Endometrial microvascular endothelial cells (primary cell): ENCODE results near the gene UEVLD. TPM values are rescaled to one million over a fixed set of nuclear protein-coding genes. Genes with fewer than 3 reads are reported as not detected.

Experiments
- in situ Hi-C: cut with HindIII; loops from 2 replicates; pipeline ENCODE4 v1.10.0; 2017; ENCODE audit warnings: low sequenced_read_pairs, low pct_unique_long_range_greater_than_20kb; ENCODE audit errors: inconsistent ontology term
- total RNA-seq: library from RNA; depleted of rRNA; stranded (reverse); fragments of >200 nt; gene quantifications from one replicate; pipeline ENCODE4 v1.2.3, GENCODE V29; 2015; ENCODE audit errors: inconsistent ontology term

UEVLD gene
- 26.8 TPM for total RNA-seq

DNA sequence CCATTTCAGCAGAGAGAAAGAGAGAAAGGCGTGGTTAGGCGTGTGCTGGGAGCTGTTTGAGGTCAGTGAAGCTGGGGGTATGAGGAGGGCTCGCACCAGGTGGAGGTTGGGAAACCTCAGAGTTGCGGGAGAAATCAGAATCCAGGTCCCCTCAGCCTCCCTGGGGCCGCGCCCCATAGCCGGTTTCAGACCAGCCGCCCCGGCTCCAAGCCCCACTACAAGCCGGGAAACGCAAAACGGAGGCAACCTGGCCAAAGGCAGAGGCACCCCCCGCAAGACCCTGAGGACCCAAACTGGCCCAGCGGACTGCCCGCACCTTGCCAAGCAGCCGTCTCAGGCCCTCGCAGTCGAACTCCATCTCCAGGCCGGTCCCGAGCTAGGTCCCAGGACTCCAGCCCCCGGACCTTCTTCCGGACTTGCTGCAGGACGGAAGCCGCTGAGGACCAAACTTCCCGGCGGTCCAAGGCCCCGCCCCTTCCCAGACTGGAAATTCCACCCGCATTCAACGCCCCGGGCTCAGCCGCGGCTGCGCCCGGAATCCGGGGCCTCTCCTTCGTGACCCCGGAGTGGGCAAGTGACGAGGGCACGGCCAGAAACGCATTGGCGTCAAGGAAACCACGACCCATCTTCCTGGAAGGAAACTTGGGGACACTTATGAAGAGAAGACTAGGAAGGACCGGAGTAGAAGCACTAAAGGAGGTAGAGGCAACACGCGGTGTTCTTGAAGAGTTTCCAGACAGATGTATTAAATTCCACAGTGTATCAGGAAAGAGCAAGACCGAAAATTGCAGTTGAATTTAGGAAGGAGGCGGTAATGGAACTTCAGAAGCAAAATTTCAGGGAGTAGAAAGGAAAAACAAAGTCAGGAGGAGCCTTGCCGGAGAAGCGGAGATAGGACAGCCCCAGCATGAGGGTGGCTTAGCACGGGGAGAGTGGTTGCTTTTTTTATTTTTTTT lies at the start of gene UEVLD:
Gene UEVLD (minus strand): TSS at position 438 of the 956 bp plus-strand sequence. CDS start 80 bp downstream, at position 358.
- in situ Hi-C loops: no loop called here

DNA sequence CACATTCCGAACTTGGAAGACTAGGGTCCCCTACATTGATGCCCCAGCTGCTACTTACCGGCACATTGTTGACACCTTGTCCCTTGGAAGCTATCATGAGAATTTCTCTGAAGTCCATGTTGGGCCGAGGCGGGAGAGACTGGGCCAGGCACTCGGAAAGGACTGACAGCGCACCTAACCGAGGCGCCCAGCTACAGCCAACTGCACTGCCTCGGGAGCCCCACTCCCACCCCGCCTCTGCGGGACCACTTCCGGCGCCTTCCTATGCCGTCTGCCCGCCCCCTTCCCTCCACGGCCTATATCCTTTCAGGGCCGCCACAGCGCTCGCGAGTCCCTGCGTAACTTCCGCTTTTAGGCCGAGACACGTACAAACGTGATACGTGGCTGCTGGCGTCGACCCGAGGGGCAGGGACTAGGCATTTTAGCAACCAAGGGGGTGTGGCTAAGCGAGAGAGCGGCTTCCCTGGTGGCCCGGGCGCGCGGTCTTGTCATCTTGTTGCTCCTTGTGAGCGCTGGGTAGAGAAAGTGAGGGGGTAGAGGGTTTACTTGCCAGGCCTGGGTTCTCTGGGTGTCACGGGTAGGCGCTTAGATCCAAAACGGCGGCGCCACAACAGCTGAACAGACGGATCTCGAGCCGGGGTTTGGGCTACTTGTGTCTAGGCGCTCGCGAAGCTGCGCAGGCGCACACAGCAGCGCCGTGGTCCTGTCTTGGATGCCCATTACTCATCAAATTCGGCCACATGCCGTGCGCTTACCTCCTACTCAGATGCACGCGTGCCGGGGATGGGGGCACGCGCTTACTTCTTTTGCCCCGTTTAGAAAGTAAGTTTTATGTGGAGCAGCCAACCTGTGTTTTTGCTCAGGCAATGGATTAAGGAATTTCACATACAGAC lies 45.9 kb upstream of the UEVLD start, which contains the start of gene SPTY2D1:
Gene SPTY2D1 (minus strand): TSS at position 203 of the 893 bp plus-strand sequence. CDS start 85 bp downstream, at position 118.
- in situ Hi-C loops: no loop called here

DNA sequence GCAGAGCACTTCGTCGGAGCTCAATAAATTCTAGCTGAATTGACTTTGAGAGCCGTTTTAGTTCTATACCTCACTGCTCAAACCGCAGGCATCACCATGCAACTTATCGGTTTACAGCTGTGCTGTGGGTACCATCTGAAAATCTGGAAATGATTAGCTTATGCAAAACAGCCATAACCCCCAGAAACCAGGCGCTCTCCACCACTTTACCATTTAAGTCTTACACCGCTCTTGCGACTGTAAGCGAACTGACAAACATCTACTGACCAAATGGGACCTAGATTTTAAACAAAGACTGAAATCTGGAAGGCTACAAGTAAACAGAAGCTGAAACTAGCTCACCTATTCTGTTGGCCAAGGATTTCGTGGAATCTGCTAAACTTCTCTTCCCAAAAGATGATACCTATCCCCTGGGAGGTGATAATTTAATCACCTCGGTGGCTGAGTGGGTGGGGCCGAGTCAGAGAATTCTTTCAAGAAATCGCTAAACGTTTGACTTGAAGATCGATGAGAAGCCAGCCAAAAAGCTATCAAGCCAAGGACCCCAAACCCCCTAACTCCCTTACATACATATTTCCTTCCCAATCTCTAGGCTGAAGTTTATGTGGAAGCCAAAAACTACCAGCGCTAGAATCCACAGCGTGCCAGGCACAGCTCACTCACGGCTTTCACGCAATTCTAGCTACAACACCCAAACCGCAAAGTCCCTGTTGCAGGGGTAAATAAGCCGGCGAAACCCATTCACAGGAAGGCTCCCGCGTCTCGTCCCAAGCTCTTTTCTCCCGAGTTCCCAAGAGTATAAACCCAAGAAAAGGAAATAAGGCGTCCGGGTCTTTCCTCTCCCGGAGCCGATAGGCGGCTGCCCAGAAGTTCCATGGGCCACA lies 45.0 kb upstream of the UEVLD start:
- in situ Hi-C loops: no loop called here

DNA sequence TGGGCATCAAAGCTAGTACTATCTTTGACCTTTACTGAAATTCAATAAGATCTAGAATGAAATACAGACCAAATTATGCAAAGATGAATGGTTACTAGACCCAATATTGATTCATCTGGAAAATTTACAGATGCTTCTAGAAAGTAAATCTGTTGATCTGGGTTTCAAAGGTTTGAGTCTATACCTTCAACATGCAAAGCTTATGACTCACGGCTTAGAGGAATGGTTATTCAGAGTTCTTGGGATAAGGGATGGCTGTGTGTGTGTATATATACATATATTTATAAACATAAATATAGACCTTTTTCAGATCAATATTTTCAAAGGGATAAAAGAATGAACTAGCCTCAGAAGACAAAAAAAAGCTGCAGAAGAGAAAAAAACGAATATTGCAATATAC lies 44.3 kb upstream of the UEVLD start:
- in situ Hi-C loops: no loop called here

DNA sequence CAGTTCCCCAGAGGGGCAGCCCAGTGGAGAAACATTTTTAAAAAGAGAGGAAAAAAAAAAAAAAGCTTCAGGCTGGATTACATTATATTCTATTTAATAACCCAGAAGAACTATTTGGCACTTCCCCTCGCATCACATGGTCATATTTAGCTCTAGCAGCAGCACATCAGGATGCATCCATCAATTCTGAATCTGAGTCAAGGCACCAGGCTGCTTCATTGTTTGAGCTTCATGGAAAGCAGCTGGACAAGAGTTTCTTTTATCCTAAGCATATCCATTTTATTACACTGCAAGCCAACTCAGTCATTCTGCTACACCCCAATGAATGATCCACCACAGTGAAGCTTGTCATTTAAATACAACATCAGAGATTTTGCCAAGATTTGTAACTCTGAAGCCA lies 35.6 kb upstream of the UEVLD start:
- in situ Hi-C loops: no loop called here

DNA sequence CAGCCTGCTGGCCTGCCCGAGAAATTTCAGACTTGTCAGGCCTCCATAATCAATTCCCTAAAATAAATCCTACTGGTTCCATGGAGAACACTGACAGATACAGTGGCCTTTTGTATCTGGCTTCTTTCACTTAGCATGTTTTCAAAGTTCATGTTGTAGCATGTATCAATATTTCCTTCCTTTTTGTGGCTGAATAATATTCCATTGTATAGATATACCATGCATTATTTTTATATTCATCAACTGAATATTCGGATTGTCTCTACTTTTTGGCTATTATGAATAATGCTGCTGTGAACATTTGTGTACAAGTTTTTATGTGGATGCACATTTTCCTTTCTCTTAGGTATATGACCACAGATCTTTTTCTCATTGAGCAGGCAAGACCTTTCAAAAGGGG lies 35.2 kb upstream of the UEVLD start:
- in situ Hi-C loops: no loop called here

DNA sequence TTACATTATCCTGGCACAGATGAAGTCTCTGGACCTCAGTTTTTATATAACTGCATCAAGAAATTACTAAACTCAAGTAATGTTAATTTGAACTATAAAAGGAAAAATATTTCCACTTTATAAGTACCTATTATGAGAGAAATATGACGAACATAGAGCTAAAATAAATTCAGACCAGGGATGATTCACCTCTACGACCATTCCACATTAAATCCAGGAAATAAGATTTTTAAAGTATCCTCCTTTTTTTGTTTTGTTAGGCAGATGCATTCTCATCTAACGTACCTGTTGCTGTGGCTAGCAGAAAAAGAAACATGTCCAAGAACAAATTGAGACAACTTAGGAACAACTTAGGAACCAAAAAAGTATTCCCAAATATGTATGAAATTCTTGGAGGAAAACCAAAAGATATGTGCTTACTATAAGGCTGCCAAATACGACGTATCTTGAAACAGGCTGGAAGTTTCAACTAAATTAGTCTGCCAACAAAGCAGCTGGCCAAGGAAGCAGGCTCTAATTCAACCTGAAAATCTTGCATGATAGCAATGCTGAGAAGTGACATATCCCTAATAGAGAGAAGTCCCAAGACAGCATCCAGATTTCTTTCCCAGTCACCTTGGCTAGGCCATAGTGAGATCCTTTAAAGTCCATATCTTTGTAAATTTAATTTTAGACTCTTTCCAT lies 29.9 kb upstream of the UEVLD start:
- in situ Hi-C loops: no loop called here

DNA sequence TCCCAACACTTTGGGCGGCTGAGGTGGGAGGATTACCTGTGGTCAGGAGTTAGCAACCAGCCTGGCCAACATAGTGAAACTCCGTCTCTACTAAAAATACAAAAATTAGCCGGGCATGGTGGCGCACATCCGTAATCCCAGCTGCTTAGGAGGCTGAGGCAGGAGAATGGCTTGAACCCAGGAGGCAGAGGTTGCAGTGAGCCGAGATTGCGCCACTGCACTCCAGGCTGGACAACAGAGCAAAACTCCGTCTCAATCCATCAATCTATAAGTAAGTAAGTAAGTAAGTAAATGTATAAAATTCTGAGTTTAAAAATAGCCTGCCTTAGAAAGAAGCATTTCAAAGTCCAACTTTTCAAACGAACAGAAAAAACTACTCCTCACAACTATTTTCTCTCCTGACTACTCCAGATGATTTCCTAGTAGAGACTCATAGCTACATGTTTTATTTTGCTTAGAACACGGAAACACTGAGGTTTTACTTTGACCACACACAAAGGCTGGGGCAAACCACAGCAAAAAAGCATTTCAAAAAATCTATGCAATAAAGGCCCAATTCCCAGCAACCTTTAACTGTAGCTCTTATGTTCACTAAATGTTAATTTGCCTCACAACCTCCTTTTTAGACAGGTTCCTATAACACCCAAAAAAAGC lies 29.3 kb upstream of the UEVLD start:
- in situ Hi-C loops: no loop called here

DNA sequence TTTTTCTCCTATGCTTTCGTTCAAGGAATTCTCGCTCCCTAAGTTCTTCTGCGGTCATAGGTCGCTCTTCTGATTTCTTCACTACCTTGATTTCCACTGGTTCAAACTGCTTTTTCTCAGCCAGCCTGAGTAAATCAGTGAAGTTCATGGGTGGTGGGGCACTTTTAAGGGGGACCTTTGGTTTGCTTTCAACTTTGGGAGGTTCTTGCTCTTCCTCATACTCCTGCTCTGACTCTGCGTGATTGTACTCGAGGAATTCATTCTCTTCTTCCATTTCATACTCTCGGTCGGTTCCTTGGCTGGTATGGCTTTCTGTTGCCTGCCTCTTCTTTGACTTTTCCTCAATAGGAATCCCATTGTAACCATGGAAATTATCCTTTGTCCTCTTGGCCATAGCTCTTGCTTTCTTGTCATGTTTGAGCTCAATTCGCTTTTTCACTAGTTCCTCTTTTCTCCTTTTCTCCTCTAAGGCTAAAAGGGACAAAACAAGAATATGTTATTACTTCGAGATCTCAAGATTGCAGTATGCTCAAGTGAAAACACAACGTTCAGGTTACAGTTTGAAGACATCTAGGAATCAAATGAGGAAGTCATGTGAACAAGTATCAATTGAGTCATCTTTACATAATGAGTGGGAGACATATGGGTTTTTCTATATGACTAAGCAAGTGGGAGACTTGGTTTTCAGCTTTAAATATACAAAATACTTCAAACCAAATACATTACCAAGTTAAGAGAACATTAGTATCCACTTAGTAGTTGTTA lies 27.3 kb upstream of the UEVLD start:
- in situ Hi-C loops: no loop called here

DNA sequence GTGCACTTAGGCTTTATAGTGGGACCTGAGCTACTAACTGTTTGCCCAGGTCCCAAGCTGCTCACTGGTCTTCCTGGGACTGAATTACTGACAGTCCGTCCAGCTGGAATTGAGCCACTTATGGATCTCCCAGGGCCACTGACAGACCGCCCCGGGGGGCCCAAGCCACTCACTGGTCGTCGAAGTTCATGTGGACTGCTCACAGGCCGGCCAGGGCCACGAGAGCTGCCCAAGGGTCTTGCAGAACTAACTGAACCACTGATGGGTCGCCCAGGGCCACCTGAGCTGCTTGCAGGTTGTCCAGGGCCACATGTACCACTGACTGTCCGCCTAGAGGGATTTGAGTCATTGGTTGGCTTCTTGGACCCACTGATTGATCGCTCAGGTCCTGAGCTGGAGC lies 26.1 kb upstream of the UEVLD start:
- in situ Hi-C loops: no loop called here

DNA sequence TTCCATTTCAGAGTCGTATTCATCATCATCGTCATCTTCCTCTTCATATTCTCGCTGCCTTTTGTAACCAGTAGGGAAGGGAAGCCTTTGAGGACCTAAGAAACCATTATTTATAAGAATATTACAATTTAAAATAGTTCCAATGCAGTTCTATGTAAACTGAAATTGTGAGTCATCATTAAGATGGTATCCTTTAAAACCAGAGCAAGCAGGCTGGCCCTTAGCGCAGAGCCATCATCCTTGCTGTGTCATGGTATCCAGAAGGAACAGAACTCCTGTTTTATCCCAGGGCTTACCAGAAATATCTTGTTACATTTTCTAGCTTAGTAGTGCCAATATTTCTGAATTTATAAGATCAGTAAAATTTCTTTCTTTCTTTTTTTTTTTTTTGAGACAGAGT lies 23.9 kb upstream of the UEVLD start:
- in situ Hi-C loops: no loop called here

DNA sequence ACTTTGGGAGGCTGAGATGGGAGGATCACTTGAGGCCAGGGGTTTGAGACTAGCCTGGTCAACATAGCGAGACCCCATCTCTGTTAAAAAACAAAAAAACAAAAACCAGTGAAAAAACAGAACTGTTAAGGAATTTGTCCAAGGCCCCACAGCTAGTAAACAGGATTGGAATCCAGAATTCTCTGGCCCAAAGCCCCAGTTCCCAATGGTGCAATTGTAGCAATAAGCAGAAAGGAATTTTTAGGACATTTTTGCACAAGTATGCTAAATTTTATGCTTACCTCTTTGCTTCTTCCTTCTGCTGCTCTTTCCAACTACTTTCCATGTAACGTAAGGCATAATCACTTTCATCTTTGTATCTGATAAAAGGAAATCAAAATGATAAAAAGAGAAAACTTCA lies 22.7 kb upstream of the UEVLD start:
- in situ Hi-C loops: no loop called here

DNA sequence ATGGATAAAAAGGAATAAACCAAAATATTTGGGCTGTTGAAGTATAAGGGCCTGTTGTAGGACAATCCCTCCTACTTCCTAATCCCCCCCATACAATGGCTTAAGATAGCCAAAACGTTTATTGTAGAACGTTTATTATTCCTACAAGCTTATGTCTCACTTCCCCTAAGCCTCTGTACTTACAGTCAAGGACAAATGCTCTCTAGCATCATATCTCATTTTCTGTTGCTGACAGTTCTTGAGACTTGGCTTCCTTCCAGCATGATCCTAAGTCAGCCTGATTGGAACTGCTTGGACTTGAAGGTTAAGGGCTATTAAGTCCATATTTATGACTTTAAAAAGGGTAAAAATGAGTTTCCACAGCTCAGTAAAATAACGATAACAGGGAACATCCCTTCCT lies 19.8 kb upstream of the UEVLD start:
- in situ Hi-C loops: no loop called here

DNA sequence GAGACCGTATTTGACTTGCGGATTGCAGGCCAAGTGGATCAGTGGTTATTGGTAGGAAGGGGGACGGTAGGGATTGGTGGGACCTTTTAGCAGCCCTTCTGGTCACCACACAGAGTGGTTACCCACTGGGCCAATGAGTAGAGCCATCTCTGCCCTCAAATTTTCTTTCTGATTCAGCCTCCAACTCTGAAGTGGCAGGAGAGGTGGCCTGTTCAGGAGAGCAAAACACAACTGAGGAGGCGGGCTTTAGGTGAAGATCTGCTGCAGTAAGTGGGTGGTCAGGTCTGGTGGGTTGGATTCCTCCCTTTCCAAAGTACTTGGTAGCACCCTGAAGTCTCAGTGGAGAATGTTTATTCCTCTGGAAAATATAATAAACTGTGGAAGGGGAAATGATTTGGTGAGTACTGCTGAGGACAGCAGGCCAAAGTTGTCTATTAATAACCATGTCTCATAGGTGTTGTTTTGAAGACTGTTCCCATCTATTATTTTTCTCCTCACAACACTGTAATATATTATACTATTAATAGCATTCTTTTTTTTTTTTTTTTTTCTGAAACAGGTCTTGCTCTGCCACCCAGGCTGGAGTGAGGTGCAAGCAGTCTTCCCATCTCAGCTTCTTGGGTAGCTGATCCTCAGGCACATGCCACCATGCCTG lies 12.5 kb upstream of the UEVLD start:
- in situ Hi-C loops: no loop called here

DNA sequence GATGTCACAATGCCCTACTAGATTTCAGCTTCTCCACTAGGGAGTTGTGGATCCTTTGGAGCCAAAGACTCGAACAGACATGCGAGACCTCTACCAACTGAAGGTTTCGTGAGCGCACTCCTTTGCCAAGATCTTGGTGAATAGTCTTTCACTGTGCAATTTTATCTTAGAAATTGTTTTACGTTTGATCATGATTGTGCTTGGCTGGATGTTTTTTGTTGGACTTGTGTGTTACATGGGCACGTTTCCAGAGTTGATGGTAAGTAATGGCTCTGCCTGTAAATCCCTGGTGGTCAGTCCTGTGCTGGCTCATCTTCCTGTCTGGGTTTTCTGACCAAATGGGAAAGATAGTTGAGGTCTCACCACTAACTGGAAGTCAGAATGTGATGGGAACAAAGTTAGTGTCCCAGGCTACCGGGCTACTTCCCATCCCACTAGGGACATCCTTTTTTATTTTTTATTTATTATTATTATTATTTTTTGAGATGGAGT lies 11.3 kb upstream of the UEVLD start, which contains the start of gene MISFA:
Gene MISFA (plus strand): TSS at position 51 of the 492 bp plus-strand sequence. CDS start 140 bp downstream, at position 191.
- in situ Hi-C loops: no loop called here
